ENCODE results near the gene PLA2G4A. TPM values are rescaled to one million over a fixed set of nuclear protein-coding genes. Genes with fewer than 3 reads are reported as not detected.

PLA2G4A gene
- total and polyA plus RNA-seq, 2 donors (not counting 3 experiments of a cell fraction or from before 2014, with no cell fraction given), result 8.2 to 13.3 TPM

- Histone ChIP-seq H3K79me2 (ENCODE audit: control insufficient read depth, insufficient read depth, low read length) (no peaks in the 10 kb centered on the region), H3K36me3 (ENCODE audit: control insufficient read depth in 2 of 2, extremely low read depth in 1 of 2, insufficient read depth in 2 of 2, low read length in 2 of 2) (no peaks in the 10 kb centered on the region), H3K9me3 (replicated peaks; ENCODE audit: control insufficient read depth, insufficient read depth, low read length) (no peaks in the 10 kb centered on the region), H2AFZ (ENCODE audit: low read depth, low read length) (no peak overlapping the region), H3K9ac (replicated peaks; ENCODE audit: extremely low read depth, insufficient read depth, low read length) (no peak overlapping the region), H3K4me2 (ENCODE audit: insufficient read depth, low read length) (no peak overlapping the region), H4K20me1 (replicated peaks; ENCODE audit: control insufficient read depth, extremely low read depth, insufficient read depth, low read length) (no peaks in the 10 kb centered on the region), H3K9me1 (replicated peaks; ENCODE audit: control insufficient read depth, extremely low read depth, insufficient read depth, low read length) (no peaks in the 10 kb centered on the region), H3K27ac (ENCODE audit: insufficient read depth, low read depth, low read length) (no peak overlapping the region), H3K4me1 (ENCODE audit: control insufficient read depth, extremely low read depth, insufficient read depth, low read length) (peaks cover 7% of the 10 kb centered on the region), H3K4me3 (replicated peaks in 1 of 3; ENCODE audit: insufficient read depth in 1 of 3, low read depth in 1 of 3, low read length in 3 of 3) (no peak overlapping the region), H3K27me3 (ENCODE audit: control insufficient read depth in 2 of 2, insufficient read depth in 2 of 2, low read length in 2 of 2) (no peaks in the 10 kb centered on the region)
- no TSS peak for BruUV-seq (replicated peaks)
- DNase-seq (ENCODE audit: low read depth, low spot score), result no peak
- FAIRE-seq, result no peak
- TF ChIP-seq JUN (IDR thresholded peaks at IDR 0.05; ENCODE audit: borderline replicate concordance, insufficient read depth, insufficient read length, low read depth), result no peak
- TF ChIP-seq POLR2AphosphoS5 (IDR thresholded peaks at IDR 0.05; ENCODE audit: insufficient read depth, low read depth, low read length), result no peak
- no peak for TF ChIP-seq EZH2 (IDR thresholded peaks at IDR 0.05; ENCODE audit: borderline replicate concordance, low read depth, low read length, severe bottlenecking)
- TF ChIP-seq GATA2 (IDR thresholded peaks at IDR 0.05; ENCODE audit: insufficient read depth, insufficient read length, low read depth, low read length), result no peak
- TF ChIP-seq FOS (IDR thresholded peaks at IDR 0.05; ENCODE audit: borderline replicate concordance, insufficient read depth, low read length), result no peak
- no peak for TF ChIP-seq MAX (IDR thresholded peaks at IDR 0.05; ENCODE audit: insufficient read depth, insufficient read length)
- TF ChIP-seq POLR2A (IDR thresholded peaks at IDR 0.05; ENCODE audit: low read depth, low read length), result no peak
- no peak for TF ChIP-seq CTCF (IDR thresholded peaks at IDR 0.05; ENCODE audit: extremely low read depth in 1 of 2, insufficient read depth in 1 of 2, low read depth in 1 of 2, low read length in 2 of 2)
- TF ChIP-seq MYC (IDR thresholded peaks at IDR 0.05; ENCODE audit: low read depth, low read length), result no peak
- intact Hi-C loops (cut with micrococcal nuclease), result no loop called here
- POLR2A ChIA-PET, result no interaction called here
- CTCF ChIA-PET, result no interaction called here
- dilution Hi-C loops (cut with MboI; ENCODE audit: extremely low pct_ligation_motif_present, low sequenced_read_pairs), result no loop called here
These were observed 2.4 kb downstream of the PLA2G4A start for GRCh38 chr1:186831168-186831567.
